Vagina (tissue), 2 donors: ENCODE data around the gene BFAR.

Experiments used
- CTCF ChIP-seq, 3 experiments: fragments of 450-650 bp in 2 of 3; fragments of 200-600 bp in 1 of 3; sonication (generic) in 1 of 3; IDR thresholded peaks; one replicate each; pipeline ENCODE4 v1.5.1; 2017 to 2019; ENCODE audit warnings: antibody characterized with exemption in 3 of 3, mild to moderate bottlenecking in 2 of 3, moderate library complexity in 2 of 3
- POLR2A ChIP-seq, 2 donors: fragments of 450-650 bp; IDR thresholded peaks; one replicate each; pipeline ENCODE4 v1.6.1; 2017; ENCODE audit warnings: antibody characterized with exemption in 2 of 2, mild to moderate bottlenecking in 2 of 2, moderate library complexity in 2 of 2
- POLR2AphosphoS5 ChIP-seq, 2 donors: sonication (generic); formaldehyde crosslinking; IDR thresholded peaks; one replicate each; pipeline ENCODE4 v1.9.0; 2017; ENCODE audit warnings: antibody characterized with exemption in 2 of 2, mild to moderate bottlenecking in 2 of 2, low read depth in 1 of 2; ENCODE audit not compliant: insufficient read depth in 1 of 2

DNA sequence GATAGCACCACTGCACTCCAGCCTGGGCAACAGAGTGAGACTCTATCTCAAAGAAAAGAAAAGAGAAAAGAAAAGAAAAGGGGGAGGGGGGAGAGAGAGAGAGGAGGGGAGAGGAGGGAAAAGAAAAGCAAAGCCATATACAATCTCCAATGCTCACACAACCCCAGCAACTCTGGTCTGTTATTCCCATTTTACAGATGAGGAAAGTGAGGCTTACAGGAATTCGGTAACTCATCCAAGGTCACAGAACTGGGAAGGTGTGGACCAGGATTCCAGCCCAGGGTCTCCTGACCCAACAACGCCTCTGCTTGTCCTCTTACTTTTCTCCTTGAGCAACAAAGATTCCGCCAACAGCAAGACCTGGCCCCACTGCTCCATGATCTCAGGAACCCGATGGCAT is 48.4 kb downstream of the BFAR start:
- TF ChIP-seq CTCF (IDR thresholded peaks at IDR 0.05) (no peak), POLR2AphosphoS5 (IDR thresholded peaks at IDR 0.05; ENCODE audit: insufficient read depth in 1 of 2, low read depth in 1 of 2) (no peak), POLR2A (IDR thresholded peaks at IDR 0.05) (no peak)
